Nephron progenitor cell (in vitro differentiated cells): ENCODE data around the gene ATR.

Experiments used
- DNase-seq: peaks from one replicate; pipeline ENCODE4 v3.0.0; 2021
- H3K27ac Mint-ChIP-seq: 2 replicates; pipeline ENCODE4 v1.8.0; 2021; ENCODE audit warnings: mild to moderate bottlenecking, moderate library complexity, mixed read lengths
- H3K27me3 Mint-ChIP-seq: 2 replicates; pipeline ENCODE4 v1.8.0; 2021; ENCODE audit warnings: mild to moderate bottlenecking, low read depth, mixed read lengths; ENCODE audit not compliant: poor library complexity
- H3K36me3 Mint-ChIP-seq: 2 replicates; pipeline ENCODE4 v1.8.0; 2021; ENCODE audit warnings: low read depth, mixed read lengths
- H3K4me1 Mint-ChIP-seq: 2 replicates; pipeline ENCODE4 v1.8.0; 2021; ENCODE audit warnings: mixed read lengths
- H3K4me3 Mint-ChIP-seq: 2 replicates; pipeline ENCODE4 v1.8.0; 2021; ENCODE audit warnings: mild to moderate bottlenecking, moderate library complexity, mixed read lengths
- H3K9me3 Mint-ChIP-seq: 2 replicates; pipeline ENCODE4 v1.8.0; 2021; ENCODE audit warnings: mild to moderate bottlenecking, moderate library complexity, mixed read lengths
- TF ChIP-seq, protein P1 (sequence below): fragments of 200-600 bp; sonication (generic); IDR thresholded peaks from 2 replicates; pipeline ENCODE4 v1.5.0; 2021; ENCODE audit warnings: antibody characterized with exemption

Gene ATR

DNA sequence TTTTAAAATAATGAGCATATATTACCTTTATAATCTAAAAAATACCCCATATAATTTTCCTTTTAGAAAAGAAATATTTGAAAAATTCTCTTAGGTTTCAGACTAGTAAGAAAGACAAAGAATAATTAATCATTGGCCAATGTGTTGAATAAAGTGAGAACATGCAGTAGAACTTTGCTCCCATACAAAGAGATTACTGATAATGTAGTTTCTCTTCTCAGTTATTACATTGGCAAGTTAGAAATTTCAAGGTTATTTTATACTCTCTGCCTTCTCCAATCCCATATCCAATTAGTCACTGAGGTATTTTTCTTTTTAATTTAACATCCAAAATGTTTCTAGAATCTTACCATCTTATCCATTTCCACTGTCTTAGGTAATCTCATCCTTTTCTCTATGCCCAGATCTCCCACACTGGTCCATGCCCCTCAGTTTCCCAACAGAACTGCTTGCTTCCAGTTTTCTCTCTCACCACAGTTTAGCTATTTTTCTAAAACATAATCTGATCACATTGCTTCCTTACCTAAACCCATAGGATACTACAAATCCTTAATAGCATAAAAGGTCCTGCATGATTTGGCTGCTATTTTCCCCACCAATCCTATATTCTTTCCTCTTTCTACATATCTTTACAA is 141.5 kb downstream of the ATR start:
- Mint-ChIP-seq H3K36me3 (peaks cover 41% of the 10 kb centered on the region), H3K4me1 (no peaks in the 10 kb centered on the region), H3K4me3 (no peak overlapping the region), H3K27ac (no peak overlapping the region), H3K9me3 (peaks cover 6% of the 10 kb centered on the region), H3K27me3 (no peaks in the 10 kb centered on the region)
- TF ChIP-seq, protein P1, sequence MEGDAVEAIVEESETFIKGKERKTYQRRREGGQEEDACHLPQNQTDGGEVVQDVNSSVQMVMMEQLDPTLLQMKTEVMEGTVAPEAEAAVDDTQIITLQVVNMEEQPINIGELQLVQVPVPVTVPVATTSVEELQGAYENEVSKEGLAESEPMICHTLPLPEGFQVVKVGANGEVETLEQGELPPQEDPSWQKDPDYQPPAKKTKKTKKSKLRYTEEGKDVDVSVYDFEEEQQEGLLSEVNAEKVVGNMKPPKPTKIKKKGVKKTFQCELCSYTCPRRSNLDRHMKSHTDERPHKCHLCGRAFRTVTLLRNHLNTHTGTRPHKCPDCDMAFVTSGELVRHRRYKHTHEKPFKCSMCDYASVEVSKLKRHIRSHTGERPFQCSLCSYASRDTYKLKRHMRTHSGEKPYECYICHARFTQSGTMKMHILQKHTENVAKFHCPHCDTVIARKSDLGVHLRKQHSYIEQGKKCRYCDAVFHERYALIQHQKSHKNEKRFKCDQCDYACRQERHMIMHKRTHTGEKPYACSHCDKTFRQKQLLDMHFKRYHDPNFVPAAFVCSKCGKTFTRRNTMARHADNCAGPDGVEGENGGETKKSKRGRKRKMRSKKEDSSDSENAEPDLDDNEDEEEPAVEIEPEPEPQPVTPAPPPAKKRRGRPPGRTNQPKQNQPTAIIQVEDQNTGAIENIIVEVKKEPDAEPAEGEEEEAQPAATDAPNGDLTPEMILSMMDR: no peak
- no peak for DNase-seq

DNA sequence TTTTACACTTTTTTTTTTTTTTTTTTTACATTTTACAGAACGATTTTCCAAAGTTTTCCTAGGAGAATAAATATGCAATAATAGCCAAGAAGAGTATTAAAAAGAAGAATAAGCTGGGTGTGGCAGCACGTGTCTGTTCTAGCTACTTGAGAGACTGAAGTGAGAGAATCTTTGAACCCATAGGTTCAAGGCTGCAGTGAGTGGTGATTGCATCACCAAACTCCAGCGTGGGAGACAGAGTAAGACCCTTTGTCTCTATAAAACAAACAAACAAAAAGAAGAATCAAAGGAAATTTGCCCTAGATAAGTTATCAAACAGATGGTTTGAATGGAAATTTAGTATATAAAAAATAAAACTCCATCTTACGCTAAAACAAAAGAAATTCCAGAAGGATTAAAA is 144.0 kb downstream of the ATR start:
- Mint-ChIP-seq H3K36me3 (peaks cover 55% of the 10 kb centered on the region), H3K4me3 (no peak overlapping the region), H3K9me3 (peaks cover 6% of the 10 kb centered on the region), H3K27me3 (no peaks in the 10 kb centered on the region), H3K27ac (peak overlapping the region; percentile 36), H3K4me1 (no peaks in the 10 kb centered on the region)
- DNase-seq: no peak
- TF ChIP-seq, protein P1: no peak

DNA sequence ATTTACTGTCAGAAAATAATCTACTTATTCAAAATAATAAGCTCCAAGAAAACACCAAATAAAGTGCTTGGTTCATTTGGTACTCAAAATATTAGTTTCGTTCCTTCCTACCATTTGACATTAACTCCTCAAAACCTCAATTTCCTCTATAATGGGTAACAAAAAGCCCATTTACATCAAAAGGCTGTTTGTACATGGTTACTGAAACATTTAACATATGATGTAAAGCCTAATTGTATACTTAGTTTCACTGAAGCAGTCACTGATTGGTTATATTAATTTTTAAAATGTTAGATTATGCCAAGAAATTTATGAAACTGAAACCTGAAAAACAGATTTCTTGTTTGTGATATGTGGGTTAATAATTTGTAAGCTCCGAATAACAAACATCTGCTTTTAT is 145.4 kb downstream of the ATR start:
- Mint-ChIP-seq H3K4me1 (no peaks in the 10 kb centered on the region), H3K27me3 (no peaks in the 10 kb centered on the region), H3K9me3 (peaks cover 6% of the 10 kb centered on the region), H3K27ac (no peak overlapping the region), H3K4me3 (no peak overlapping the region), H3K36me3 (peaks cover 67% of the 10 kb centered on the region)
- TF ChIP-seq, protein P1: no peak
- DNase-seq: no peak

DNA sequence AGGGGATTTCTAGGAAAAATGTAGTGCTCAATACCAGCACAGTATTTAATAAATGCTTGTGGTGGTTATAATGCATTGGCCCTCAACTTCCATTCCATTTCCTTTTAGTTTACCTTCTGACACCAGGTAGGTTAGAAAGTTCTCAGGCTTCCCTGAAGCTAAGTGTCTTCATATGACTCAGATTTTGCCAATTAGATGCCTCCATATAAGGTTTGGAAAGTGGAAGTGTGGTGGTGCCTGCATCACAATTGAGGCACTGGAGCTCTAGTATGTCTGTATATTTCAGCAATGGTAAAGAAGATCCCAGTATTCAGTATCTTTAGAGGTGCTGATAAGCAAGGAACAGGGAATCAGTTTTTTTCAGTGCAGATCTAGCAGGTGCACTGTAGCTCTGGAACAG is 149.0 kb downstream of the ATR start:
- DNase-seq: no peak
- H3K27me3 Mint-ChIP-seq: no peaks in the 10 kb centered on the region
- no peaks in the 10 kb centered on the region for H3K4me1 Mint-ChIP-seq
- no peak overlapping the region for H3K27ac Mint-ChIP-seq
- H3K9me3 Mint-ChIP-seq: no peaks in the 10 kb centered on the region
- peaks cover 42% of the 10 kb centered on the region for H3K36me3 Mint-ChIP-seq
- TF ChIP-seq, protein P1: no peak
- H3K4me3 Mint-ChIP-seq: no peak overlapping the region

- DNase-seq: no peak
- TF ChIP-seq, protein P1: no peak
- H3K36me3 Mint-ChIP-seq: peaks cover 45% of the 10 kb centered on the region
- no peak overlapping the region for H3K4me3 Mint-ChIP-seq
- H3K4me1 Mint-ChIP-seq: no peaks in the 10 kb centered on the region
- H3K9me3 Mint-ChIP-seq: no peaks in the 10 kb centered on the region
- H3K27me3 Mint-ChIP-seq: no peaks in the 10 kb centered on the region
- no peak overlapping the region for H3K27ac Mint-ChIP-seq
These were observed 153.8 kb downstream of the ATR start for GRCh38 chr3:142424754-142425153.

- TF ChIP-seq, protein P1: no peak
- Mint-ChIP-seq H3K4me1 (no peaks in the 10 kb centered on the region), H3K36me3 (peaks cover 64% of the 10 kb centered on the region), H3K4me3 (no peak overlapping the region), H3K27me3 (no peaks in the 10 kb centered on the region), H3K9me3 (no peaks in the 10 kb centered on the region), H3K27ac (no peak overlapping the region)
- no peak for DNase-seq
These were observed 159.5 kb downstream of the ATR start for GRCh38 chr3:142418926-142419592.
